Vagina (tissue), 2 donors: ENCODE data around the gene FLYWCH2. TPM values are rescaled to one million over a fixed set of nuclear protein-coding genes. Genes with fewer than 3 reads are reported as not detected.

Experiments used
- DNase-seq, 2 donors: peaks; one replicate each; pipeline ENCODE4 v3.0.0-alpha.2; 2017; ENCODE audit errors: extremely low spot score in 2 of 2
- H3K27ac ChIP-seq: fragments of 200-600 bp; sonication (generic); one replicate; pipeline ENCODE4 v1.5.1; 2019
- H3K27me3 ChIP-seq: fragments of 200-600 bp; sonication (generic); one replicate; pipeline ENCODE4 v1.5.1; 2019
- H3K36me3 ChIP-seq, 2 donors: fragments of 200-600 bp; sonication (generic); one replicate each; pipeline ENCODE4 v1.5.1; 2017 to 2019
- H3K4me1 ChIP-seq: fragments of 200-600 bp; sonication (generic); one replicate; pipeline ENCODE4 v1.5.1; 2019
- H3K4me3 ChIP-seq, 2 donors: fragments of 200-600 bp; sonication (generic); 1 replicate in 1 of 2; 2 replicates in 1 of 2; pipeline ENCODE4 v1.5.1; 2016 to 2019
- H3K9me3 ChIP-seq: fragments of 200-600 bp; sonication (generic); one replicate; pipeline ENCODE4 v1.5.1; 2019
- CTCF ChIP-seq, 3 experiments: fragments of 450-650 bp in 2 of 3; fragments of 200-600 bp in 1 of 3; sonication (generic) in 1 of 3; IDR thresholded peaks; one replicate each; pipeline ENCODE4 v1.5.1; 2017 to 2019; ENCODE audit warnings: antibody characterized with exemption in 3 of 3, mild to moderate bottlenecking in 2 of 3, moderate library complexity in 2 of 3
- POLR2A ChIP-seq, 2 donors: fragments of 450-650 bp; IDR thresholded peaks; one replicate each; pipeline ENCODE4 v1.6.1; 2017; ENCODE audit warnings: antibody characterized with exemption in 2 of 2, mild to moderate bottlenecking in 2 of 2, moderate library complexity in 2 of 2
- POLR2AphosphoS5 ChIP-seq, 2 donors: sonication (generic); formaldehyde crosslinking; IDR thresholded peaks; one replicate each; pipeline ENCODE4 v1.9.0; 2017; ENCODE audit warnings: antibody characterized with exemption in 2 of 2, mild to moderate bottlenecking in 2 of 2, low read depth in 1 of 2; ENCODE audit not compliant: insufficient read depth in 1 of 2
- intact Hi-C: fragments of 100-400 bp; cut with DNase I; formaldehyde crosslinking; loops from one replicate; pipeline ENCODE4 v1.15.1; 2023
- total RNA-seq: library from RNA; depleted of rRNA; stranded (reverse); fragments of >200 nt; gene quantifications from one replicate; pipeline ENCODE4 v1.2.3, GENCODE V29; 2016

The FLYWCH2 gene
- total RNA-seq, 1 donor from 2014 or later, result 65.1 TPM

- Histone ChIP-seq H3K36me3 (no peaks in the 10 kb centered on the region), H3K4me3 (no peak overlapping the region), H3K4me1 (no peaks in the 10 kb centered on the region), H3K9me3 (no peaks in the 10 kb centered on the region), H3K27me3 (no peaks in the 10 kb centered on the region), H3K27ac (no peak overlapping the region)
- TF ChIP-seq POLR2AphosphoS5 (IDR thresholded peaks at IDR 0.05; ENCODE audit: insufficient read depth in 1 of 2, low read depth in 1 of 2) (no peak), CTCF (IDR thresholded peaks at IDR 0.05) (no peak), POLR2A (IDR thresholded peaks at IDR 0.05) (no peak)
- DNase-seq, result no peak
- intact Hi-C loops, result no loop called here
These were observed 29.4 kb upstream of the FLYWCH2 start for GRCh38 chr16:2853531-2854073.

GRCh38 chr16:2854700-2855309 lies 28.2 kb upstream of the FLYWCH2 start:
- Histone ChIP-seq H3K27ac (no peak overlapping the region), H3K4me3 (no peak overlapping the region), H3K9me3 (no peaks in the 10 kb centered on the region), H3K27me3 (no peaks in the 10 kb centered on the region), H3K4me1 (no peaks in the 10 kb centered on the region), H3K36me3 (no peaks in the 10 kb centered on the region)
- DNase-seq, result no peak
- intact Hi-C loops, result no loop called here
- TF ChIP-seq CTCF (IDR thresholded peaks at IDR 0.05), result peak in 1 of 3 experiments; percentile 11
- TF ChIP-seq POLR2AphosphoS5 (IDR thresholded peaks at IDR 0.05; ENCODE audit: insufficient read depth in 1 of 2, low read depth in 1 of 2), result no peak
- TF ChIP-seq POLR2A (IDR thresholded peaks at IDR 0.05), result no peak

- Histone ChIP-seq H3K9me3 (no peaks in the 10 kb centered on the region), H3K4me3 (no peak overlapping the region), H3K4me1 (no peaks in the 10 kb centered on the region), H3K36me3 (no peaks in the 10 kb centered on the region), H3K27me3 (no peaks in the 10 kb centered on the region), H3K27ac (peak overlapping the region; percentile 36)
- no peak for DNase-seq
- TF ChIP-seq POLR2A (IDR thresholded peaks at IDR 0.05) (no peak), CTCF (IDR thresholded peaks at IDR 0.05) (no peak), POLR2AphosphoS5 (IDR thresholded peaks at IDR 0.05; ENCODE audit: insufficient read depth in 1 of 2, low read depth in 1 of 2) (no peak)
- intact Hi-C loops, result no loop called here
These were observed 27.5 kb upstream of the FLYWCH2 start for GRCh38 chr16:2855536-2855935.

GRCh38 chr16:2856061-2856670 lies 26.8 kb upstream of the FLYWCH2 start:
- Histone ChIP-seq H3K4me1 (no peaks in the 10 kb centered on the region), H3K4me3 (no peak overlapping the region), H3K36me3 (no peaks in the 10 kb centered on the region), H3K27me3 (no peaks in the 10 kb centered on the region), H3K27ac (peak overlapping the region; percentile 63), H3K9me3 (no peaks in the 10 kb centered on the region)
- TF ChIP-seq POLR2AphosphoS5 (IDR thresholded peaks at IDR 0.05; ENCODE audit: insufficient read depth in 1 of 2, low read depth in 1 of 2) (no peak), CTCF (IDR thresholded peaks at IDR 0.05) (no peak), POLR2A (IDR thresholded peaks at IDR 0.05) (no peak)
- intact Hi-C loops, result no loop called here
- no peak for DNase-seq
